Stomach smooth muscle (tissue), 2 donors: ENCODE measurements around the gene TNFRSF13B.
"Not testable (repeated sequence)": the region's sequence is repeated elsewhere in the genome, so short reads cannot be mapped to it uniquely, and the experiment has no call there.

Source experiments
- H3K27ac ChIP-seq: one replicate; pipeline ENCODE4 v1.7.0; 2013; ENCODE audit warnings: mild to moderate bottlenecking, low read length, inconsistent platforms
- H3K27me3 ChIP-seq, 2 donors: one replicate each; pipeline ENCODE4 v1.7.0; 2013; ENCODE audit warnings: low read length in 2 of 2; ENCODE audit not compliant: insufficient read depth in 2 of 2, control insufficient read depth in 1 of 2
- H3K36me3 ChIP-seq, 2 donors: one replicate each; pipeline ENCODE4 v1.7.0; 2013; ENCODE audit warnings: low read length in 2 of 2; ENCODE audit not compliant: control insufficient read depth in 2 of 2, insufficient read depth in 2 of 2
- H3K4me1 ChIP-seq: one replicate; pipeline ENCODE4 v1.7.0; 2013; ENCODE audit warnings: low read length; ENCODE audit not compliant: control insufficient read depth, insufficient read depth
- H3K4me3 ChIP-seq, 2 donors: one replicate each; pipeline ENCODE4 v1.7.0; 2013; ENCODE audit warnings: low read length in 2 of 2
- H3K9ac ChIP-seq, 2 donors: one replicate each; pipeline ENCODE4 v1.7.0; 2013; ENCODE audit warnings: low read length in 2 of 2, mild to moderate bottlenecking in 1 of 2
- H3K9me3 ChIP-seq, 2 donors: one replicate each; pipeline ENCODE4 v1.7.0; 2013; ENCODE audit warnings: low read length in 2 of 2; ENCODE audit not compliant: control insufficient read depth in 2 of 2
- donor health status: healthy.
- donor health status: Pancreatic carcinoma.

The TNFRSF13B gene

GRCh38 chr17:16979237-16979823 lies 7.4 kb upstream of the TNFRSF13B start:
- not testable (repeated sequence) for H3K36me3 ChIP-seq, H3K4me3 ChIP-seq, H3K9ac ChIP-seq, H3K4me1 ChIP-seq, H3K9me3 ChIP-seq, H3K27ac ChIP-seq
- H3K27me3 ChIP-seq: peaks cover 3 to 15% of the 10 kb centered on the region in 2 donors

GRCh38 chr17:16977932-16978331 lies 6.0 kb upstream of the TNFRSF13B start:
- peaks cover 3 to 15% of the 10 kb centered on the region in 2 donors for H3K27me3 ChIP-seq
- H3K4me1 ChIP-seq: no peaks in the 10 kb centered on the region
- no peak overlapping the region for H3K9ac ChIP-seq
- H3K4me3 ChIP-seq: no peak overlapping the region
- H3K9me3 ChIP-seq: no peaks in the 10 kb centered on the region
- no peaks in the 10 kb centered on the region for H3K36me3 ChIP-seq
- no peak overlapping the region for H3K27ac ChIP-seq

GRCh38 chr17:16976725-16977550 lies 5.0 kb upstream of the TNFRSF13B start:
- H3K9me3 ChIP-seq: no peaks in the 10 kb centered on the region
- H3K27ac ChIP-seq: no peak overlapping the region
- no peak overlapping the region for H3K4me3 ChIP-seq
- peaks cover 3 to 15% of the 10 kb centered on the region in 2 donors for H3K27me3 ChIP-seq
- no peak overlapping the region for H3K9ac ChIP-seq
- no peaks in the 10 kb centered on the region for H3K4me1 ChIP-seq
- H3K36me3 ChIP-seq: no peaks in the 10 kb centered on the region

- Histone ChIP-seq H3K36me3 (no peaks in the 10 kb centered on the region), H3K9ac (no peak overlapping the region)
These were observed 4.1 kb upstream of the TNFRSF13B start for GRCh38 chr17:16975744-16976625.

GRCh38 chr17:16975277-16975651 lies 3.3 kb upstream of the TNFRSF13B start:
- H3K36me3 ChIP-seq: no peaks in the 10 kb centered on the region
- no peak overlapping the region for H3K27ac ChIP-seq
- H3K4me3 ChIP-seq: no peak overlapping the region

More at GRCh38 chr17:16975744-16976625, 4.1 kb upstream of the TNFRSF13B start:
- Histone ChIP-seq H3K4me3 (no peak overlapping the region), H3K4me1 (no peaks in the 10 kb centered on the region), H3K27me3 (peaks cover 3 to 8% of the 10 kb centered on the region in 2 donors), H3K9me3 (no peaks in the 10 kb centered on the region), H3K27ac (no peak overlapping the region)

GRCh38 chr17:16974569-16975276 lies 2.8 kb upstream of the TNFRSF13B start:
- Histone ChIP-seq H3K27ac (no peak overlapping the region), H3K4me3 (no peak overlapping the region), H3K9me3 (no peaks in the 10 kb centered on the region), H3K4me1 (no peaks in the 10 kb centered on the region), H3K9ac (no peak overlapping the region), H3K36me3 (no peaks in the 10 kb centered on the region), H3K27me3 (peaks cover 3 to 10% of the 10 kb centered on the region in 2 donors)

More at GRCh38 chr17:16975277-16975651, 3.3 kb upstream of the TNFRSF13B start:
- Histone ChIP-seq H3K4me1 (no peaks in the 10 kb centered on the region), H3K27me3 (peaks cover 3 to 10% of the 10 kb centered on the region in 2 donors), H3K9me3 (no peaks in the 10 kb centered on the region), H3K9ac (no peak overlapping the region)

- H3K4me3 ChIP-seq: no peak overlapping the region
- peaks cover 0 to 10% of the 10 kb centered on the region in 2 donors for H3K27me3 ChIP-seq
- H3K36me3 ChIP-seq: no peaks in the 10 kb centered on the region
- H3K27ac ChIP-seq: no peak overlapping the region
- no peaks in the 10 kb centered on the region for H3K9me3 ChIP-seq
- no peaks in the 10 kb centered on the region for H3K4me1 ChIP-seq
- no peak overlapping the region for H3K9ac ChIP-seq
These were observed 2.0 kb upstream of the TNFRSF13B start for GRCh38 chr17:16973760-16974540.

GRCh38 chr17:16973043-16973442 lies 1.1 kb upstream of the TNFRSF13B start:
- H3K27ac ChIP-seq, H3K36me3 ChIP-seq, H3K9me3 ChIP-seq, H3K4me1 ChIP-seq, H3K9ac ChIP-seq, H3K4me3 ChIP-seq, H3K27me3 ChIP-seq: not testable (repeated sequence)

GRCh38 chr17:16972346-16972745 lies 428 bp upstream of the TNFRSF13B start:
- H3K4me1 ChIP-seq: no peaks in the 10 kb centered on the region
- H3K27me3 ChIP-seq: peaks cover 0 to 8% of the 10 kb centered on the region in 2 donors
- no peak overlapping the region for H3K4me3 ChIP-seq
- H3K9ac ChIP-seq: no peak overlapping the region
- H3K27ac ChIP-seq: no peak overlapping the region
- no peaks in the 10 kb centered on the region for H3K36me3 ChIP-seq
- H3K9me3 ChIP-seq: peaks cover 0 to 3% of the 10 kb centered on the region in 2 donors
